AG08395 (cell line): Measurements from ENCODE around the gene LENG1.
"Not testable (repeated sequence)": the region's sequence is repeated elsewhere in the genome, so short reads cannot be mapped to it uniquely, and the experiment has no call there.

Experiments used
- DNase-seq: peaks from one replicate; pipeline ENCODE4 v3.0.0; 2012; ENCODE audit warnings: mixed read lengths, low spot score

LENG1 gene

GRCh38 chr19:54189735-54190502 is 30.4 kb upstream of the LENG1 start:
- peak; percentile 97 for DNase-seq

DNA sequence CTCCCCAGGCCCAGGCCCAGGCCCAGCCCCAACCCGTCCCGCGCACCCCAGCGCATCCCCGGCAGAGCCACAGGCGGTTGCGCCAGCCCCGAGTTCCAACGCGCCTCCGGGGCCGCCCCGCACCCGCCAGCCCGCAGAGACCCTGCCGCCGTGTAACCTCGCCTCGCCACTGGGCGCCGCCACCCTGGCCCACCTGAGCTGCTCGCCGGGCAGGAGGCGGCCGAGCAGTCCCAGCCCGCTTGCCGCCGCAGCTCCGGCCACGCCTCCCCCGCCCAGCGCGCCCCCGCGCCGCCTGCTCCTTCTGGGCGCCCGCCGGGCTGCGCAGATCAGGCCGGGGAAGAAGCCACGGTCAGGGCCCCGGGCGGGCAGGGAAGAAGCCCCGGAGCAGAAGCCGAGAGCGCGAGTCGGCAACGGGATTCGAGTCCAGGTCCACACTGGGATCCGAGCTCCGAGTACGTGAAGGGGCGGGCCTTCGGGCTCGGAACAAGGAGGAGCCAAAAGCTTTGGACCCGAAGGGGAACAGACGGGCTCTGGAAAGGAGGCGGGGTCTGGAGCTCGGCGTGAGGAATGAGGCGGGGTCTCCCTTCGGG is 29.7 kb upstream of the LENG1 start, which contains the start of gene MBOAT7:
Gene MBOAT7, minus strand, starts transcription at position 436 of the 590 bp plus-strand sequence. CDS start 1,072 bp downstream, outside the sequence.
- no peak for DNase-seq

GRCh38 chr19:54188215-54188871 is 28.8 kb upstream of the LENG1 start:
- DNase-seq = peak; percentile 56

GRCh38 chr19:54186934-54187381 is 27.4 kb upstream of the LENG1 start:
- DNase-seq = no peak

GRCh38 chr19:54186351-54186750 is 26.8 kb upstream of the LENG1 start:
- DNase-seq = no peak

- no peak for DNase-seq
These were observed 23.9 kb upstream of the LENG1 start for GRCh38 chr19:54183431-54183830.

- DNase-seq = not testable (repeated sequence)
These were observed 22.4 kb upstream of the LENG1 start for GRCh38 chr19:54181894-54182293.

- DNase-seq = no peak
These were observed 21.2 kb upstream of the LENG1 start for GRCh38 chr19:54180691-54181091.

- DNase-seq = no peak
These were observed 20.5 kb upstream of the LENG1 start for GRCh38 chr19:54179921-54180461.

- no peak for DNase-seq
These were observed 19.8 kb upstream of the LENG1 start for GRCh38 chr19:54179262-54179852.

- DNase-seq = no peak
These were observed 19.2 kb upstream of the LENG1 start for GRCh38 chr19:54178581-54179261.

DNA sequence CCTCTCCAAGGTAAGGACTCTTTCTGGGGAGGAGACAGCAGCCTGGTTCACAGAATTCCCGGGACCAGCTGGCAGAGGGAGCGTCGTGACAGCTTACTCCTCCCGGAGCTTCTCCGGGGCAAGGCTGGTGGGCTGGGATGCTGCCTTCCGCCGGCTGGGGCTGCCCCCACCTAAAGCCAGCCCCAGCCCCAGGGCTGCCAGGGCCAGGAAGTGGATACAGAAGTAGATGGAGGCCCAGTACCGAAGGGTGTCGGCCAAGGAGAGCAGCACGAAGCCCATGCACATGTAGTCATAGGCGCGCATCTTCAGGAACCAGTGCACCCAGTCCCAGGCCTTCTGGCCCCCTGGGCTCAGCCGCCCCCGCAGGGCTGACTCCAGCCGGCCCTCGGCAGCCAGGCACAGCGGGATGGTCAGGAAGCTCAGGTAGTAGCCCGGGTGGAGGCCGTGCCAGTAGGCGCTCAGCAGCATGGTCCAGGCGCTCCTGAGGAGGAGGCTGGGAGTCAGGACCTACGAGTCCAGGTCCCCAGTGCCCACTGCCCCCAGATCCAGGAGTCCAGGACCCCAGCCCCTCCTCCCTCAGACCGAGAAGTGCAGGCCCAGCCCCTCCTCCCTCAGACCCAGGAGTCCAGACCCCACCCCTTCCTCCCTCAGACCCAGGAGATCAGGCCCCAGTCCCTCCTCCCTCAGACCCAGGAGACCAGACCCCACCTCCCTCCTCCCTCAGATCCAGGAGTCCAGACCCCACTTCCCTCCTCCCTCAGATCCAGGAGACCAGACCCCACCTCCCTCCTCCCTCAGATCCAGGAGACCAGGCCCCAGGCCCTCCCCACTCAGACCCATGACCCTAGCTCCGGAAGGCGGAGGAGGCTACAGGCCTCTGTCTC is 14.7 kb upstream of the LENG1 start:
- no peak for DNase-seq

DNA sequence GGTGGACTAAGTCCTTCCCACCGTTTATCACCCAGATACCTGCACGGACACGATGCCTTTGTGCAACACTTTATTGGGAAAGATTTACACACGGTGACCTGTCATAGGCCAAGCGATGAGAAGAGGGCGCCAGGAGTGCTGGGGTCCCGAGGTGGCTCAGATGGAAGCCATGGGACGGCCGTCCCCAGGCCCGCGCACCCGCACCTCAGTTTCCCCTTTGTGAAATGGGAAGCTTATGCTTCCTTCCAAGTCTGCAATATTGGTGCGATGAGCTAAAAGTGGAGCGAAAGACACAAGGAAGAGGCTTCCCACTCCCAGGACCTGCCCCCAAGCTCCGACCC is 13.8 kb upstream of the LENG1 start:
- DNase-seq = no peak

DNA sequence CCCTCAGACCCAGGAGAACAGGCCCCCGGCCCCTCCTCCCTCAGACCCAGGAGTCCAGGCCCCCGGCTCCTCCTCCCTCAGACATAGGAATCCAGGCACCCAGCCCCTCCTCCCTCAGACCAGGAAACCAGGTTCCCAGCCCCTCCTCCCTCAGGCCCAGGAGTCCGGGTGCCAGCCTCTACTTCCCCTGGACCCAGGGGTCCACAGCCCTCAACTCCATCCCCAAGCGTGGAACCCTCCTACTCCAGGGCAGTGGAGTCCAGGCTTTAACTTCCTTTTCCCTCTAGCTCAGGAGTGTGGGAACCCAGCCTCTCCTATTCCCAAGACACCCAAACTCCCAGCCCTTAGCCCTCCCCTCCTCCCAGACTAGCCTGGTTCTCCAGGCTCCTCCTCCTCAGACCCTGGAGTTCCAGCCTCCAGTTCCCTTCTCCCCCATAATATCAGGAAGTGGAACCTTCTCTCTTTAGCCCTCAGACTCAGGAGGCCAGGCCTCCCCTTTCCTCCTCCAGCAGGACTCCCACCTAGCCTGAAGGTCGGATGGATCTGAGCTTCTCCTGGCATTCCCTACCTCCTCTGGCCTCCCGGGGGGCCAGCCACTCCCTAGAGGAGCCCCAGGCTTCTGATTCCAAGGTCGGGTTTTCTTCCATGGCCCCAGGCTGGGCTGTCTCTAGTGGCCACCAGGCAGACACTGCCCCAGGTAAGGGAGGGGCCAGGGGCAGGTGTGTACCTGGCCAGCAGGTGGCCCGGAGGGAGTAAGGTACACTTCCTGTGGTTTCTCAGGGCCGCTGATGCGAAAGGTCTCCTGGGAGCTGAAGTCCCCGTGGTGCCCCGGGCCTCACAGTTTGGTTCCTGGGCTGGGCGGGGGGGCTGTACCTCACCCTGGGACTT is 13.2 kb upstream of the LENG1 start, which contains the start of gene TMC4:
Gene TMC4, minus strand, starts transcription at position 690 of the 888 bp plus-strand sequence. Its CDS starts 43 bp downstream, at position 647.
- DNase-seq = no peak

- not testable (repeated sequence) for DNase-seq
These were observed 12.4 kb upstream of the LENG1 start for GRCh38 chr19:54171736-54172431.

GRCh38 chr19:54169149-54169740 is 9.7 kb upstream of the LENG1 start:
- DNase-seq = no peak

- peak; percentile 94 for DNase-seq
These were observed 8.8 kb upstream of the LENG1 start for GRCh38 chr19:54168174-54168917.

GRCh38 chr19:54165222-54165621 is 5.7 kb upstream of the LENG1 start:
- no peak for DNase-seq
